GM12864 (cell line): ENCODE measurements around the gene NLRP4.
A peak's percentile ranks its signal among the peaks of the same experiment; 100 is the strongest.

ENCODE experiments used
- DNase-seq: peaks from one replicate; pipeline ENCODE4 v3.0.0-alpha.2; 2011; ENCODE audit warnings: low read depth
- H3K4me3 ChIP-seq: 2 replicates; pipeline ENCODE4 v1.5.1; 2011; ENCODE audit warnings: mild to moderate bottlenecking, low read depth, low read length, control low read depth
- TF ChIP-seq, protein P1 (sequence below): IDR thresholded peaks from 2 replicates; pipeline ENCODE4 v1.5.1; 2011; ENCODE audit warnings: low read depth, mild to moderate bottlenecking, moderate library complexity, low read length, control low read depth, inconsistent platforms; ENCODE audit errors: missing control alignments

The NLRP4 gene

DNA sequence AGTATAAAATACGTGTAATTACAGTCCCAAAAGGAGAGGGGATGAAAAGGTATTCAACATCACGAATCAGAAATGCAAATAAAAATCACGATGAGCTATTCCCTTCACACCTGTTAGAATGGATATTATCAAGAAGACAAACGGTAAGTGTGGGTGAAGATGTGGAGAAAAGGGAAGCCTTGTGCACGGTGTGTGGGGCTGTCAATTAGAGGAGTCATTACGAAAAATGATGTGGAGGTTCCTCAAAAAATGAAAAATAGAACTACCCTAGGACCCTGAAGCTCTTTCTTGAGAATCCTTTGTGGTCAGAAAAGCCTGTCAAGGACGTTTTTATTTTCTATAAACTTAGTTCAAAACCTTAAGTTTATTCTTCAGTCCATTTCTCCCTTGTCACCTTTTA is 23.9 kb upstream of the NLRP4 start:
- DNase-seq, result no peak
- TF ChIP-seq, protein P1, sequence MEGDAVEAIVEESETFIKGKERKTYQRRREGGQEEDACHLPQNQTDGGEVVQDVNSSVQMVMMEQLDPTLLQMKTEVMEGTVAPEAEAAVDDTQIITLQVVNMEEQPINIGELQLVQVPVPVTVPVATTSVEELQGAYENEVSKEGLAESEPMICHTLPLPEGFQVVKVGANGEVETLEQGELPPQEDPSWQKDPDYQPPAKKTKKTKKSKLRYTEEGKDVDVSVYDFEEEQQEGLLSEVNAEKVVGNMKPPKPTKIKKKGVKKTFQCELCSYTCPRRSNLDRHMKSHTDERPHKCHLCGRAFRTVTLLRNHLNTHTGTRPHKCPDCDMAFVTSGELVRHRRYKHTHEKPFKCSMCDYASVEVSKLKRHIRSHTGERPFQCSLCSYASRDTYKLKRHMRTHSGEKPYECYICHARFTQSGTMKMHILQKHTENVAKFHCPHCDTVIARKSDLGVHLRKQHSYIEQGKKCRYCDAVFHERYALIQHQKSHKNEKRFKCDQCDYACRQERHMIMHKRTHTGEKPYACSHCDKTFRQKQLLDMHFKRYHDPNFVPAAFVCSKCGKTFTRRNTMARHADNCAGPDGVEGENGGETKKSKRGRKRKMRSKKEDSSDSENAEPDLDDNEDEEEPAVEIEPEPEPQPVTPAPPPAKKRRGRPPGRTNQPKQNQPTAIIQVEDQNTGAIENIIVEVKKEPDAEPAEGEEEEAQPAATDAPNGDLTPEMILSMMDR, result no peak

DNA sequence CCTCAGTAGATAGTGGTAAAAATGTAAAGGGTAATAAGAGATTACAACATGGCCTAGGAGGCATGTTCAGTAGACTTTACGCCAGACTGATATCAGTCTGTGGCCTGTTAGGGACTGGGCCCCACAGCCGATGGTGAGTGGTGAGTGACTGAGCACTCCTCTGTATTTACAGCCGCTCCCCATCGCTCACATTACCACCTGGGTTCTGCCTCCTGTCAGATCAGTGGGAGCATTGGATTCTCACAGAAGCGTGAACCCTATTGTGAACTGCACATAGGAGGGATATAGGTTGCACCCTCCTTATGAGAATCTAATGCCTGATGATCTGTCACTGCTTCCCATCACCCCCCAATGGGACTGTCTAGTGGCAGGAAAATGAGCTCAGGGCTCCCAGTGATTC is 22.4 kb upstream of the NLRP4 start:
- no peak for DNase-seq
- TF ChIP-seq, protein P1, result no peak
- H3K4me3 ChIP-seq, result no peak overlapping the region

More for the DNA sequence above, 23.9 kb upstream of the NLRP4 start:
- no peak overlapping the region for H3K4me3 ChIP-seq

DNA sequence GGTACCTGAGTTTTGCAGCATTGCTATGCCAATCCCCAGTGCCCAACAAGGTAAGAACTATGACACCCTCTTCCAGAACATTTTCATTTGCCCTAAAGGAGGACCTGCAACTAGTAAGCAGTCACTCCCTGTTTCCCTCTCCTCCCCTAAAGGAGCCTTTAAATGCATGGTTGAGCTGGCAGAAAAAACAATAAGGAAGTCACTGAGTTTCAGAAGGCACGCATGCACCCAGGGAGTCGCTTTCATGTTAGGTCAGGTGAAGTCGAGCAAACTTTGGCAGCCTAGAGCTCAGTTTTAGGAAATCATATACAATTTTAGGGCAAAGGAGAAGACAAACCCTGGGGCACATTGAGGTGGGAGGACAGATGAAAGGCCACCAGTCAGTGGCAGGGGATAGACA is 16.3 kb upstream of the NLRP4 start:
- peak overlapping the region; percentile 5; the same call in 1 of the 2 replicates for H3K4me3 ChIP-seq
- DNase-seq, result no peak
- TF ChIP-seq, protein P1, result no peak

DNA sequence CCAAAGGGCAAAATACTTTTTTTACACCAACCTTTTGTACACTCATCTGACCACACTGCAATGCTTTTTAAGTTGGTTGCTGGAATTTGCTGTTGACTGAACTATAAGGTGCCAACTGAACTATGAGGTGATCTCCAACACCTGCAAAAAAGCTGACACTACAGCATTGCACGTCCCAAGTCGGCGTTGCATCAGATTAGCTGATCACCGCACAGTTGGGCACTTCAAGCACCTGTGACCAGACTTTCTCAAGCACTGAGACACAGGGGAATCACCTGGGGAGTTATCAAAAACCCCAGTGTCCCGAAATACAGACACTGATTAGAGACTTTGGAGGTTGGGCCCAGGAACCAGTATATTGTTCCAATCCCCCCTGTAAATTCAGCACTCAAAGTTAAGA is 5.7 kb upstream of the NLRP4 start:
- no peak overlapping the region for H3K4me3 ChIP-seq
- no peak for DNase-seq
- TF ChIP-seq, protein P1, result no peak

DNA sequence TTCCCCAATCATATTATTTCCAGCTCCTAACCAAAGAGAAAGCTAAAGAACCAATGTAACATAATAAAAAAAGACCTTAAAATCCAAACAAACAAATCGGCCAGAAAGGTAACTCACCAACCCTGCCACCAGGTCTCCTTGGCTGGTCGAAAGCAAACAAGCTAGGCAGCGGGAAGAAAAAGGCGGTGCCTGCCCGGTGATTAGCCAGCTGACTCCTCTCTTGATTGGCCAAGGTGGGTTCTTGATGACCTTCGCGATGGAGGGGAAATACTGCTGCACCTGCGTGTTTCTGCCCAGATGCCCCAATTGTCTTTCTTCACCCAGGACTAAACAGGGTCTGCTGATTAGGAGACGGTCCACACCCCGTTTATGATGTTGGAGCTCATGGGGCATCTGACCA is 4.5 kb upstream of the NLRP4 start, which contains the start of gene NLRP11:
Gene NLRP11, minus strand, starts transcription at position 154 of the 400 bp plus-strand sequence. CDS start 13,825 bp downstream, outside the sequence.
- TF ChIP-seq, protein P1, result no peak
- no peak for DNase-seq
- no peak within 1 kb of the TSS for H3K4me3 ChIP-seq

DNA sequence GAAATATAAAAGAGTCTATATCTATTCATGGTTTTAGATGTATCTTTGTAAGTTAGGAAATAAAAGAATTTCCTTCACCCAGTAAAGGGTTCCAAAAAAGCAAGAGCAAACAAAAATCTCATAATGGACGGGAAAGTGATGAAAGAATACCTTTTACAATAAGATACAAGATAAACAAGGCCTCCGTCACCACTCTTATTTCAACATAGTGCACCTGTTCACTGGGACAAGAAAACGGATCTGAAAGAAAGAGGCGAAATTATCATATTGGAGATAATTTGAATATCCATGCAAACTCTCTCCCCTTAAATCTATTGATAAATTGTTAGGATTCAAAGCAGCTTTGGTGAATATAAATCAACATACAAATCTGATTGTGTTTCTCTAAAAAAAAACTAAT is 3.7 kb upstream of the NLRP4 start:
- H3K4me3 ChIP-seq, result no peak overlapping the region
- no peak for DNase-seq
- TF ChIP-seq, protein P1, result no peak

DNA sequence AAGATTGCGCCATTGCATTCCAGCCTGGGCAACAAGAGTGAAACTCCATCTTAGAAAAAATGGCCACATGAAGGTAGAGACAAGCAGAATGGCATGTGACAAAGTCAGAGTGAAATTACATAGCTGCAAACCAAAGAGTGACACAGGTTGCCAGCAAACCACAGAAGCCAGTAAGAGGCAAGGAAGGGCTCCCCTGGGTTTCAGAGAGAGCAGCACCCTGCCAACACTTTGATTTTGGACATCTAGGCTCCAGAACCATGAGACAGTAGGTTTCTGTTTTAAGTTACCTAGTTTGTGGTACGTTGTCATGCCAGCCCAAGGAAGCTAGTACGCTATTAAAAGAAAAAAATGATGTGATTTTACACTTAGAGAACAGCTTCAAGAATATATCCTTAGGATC is 1.9 kb downstream of the NLRP4 start:
- no peak overlapping the region for H3K4me3 ChIP-seq
- no peak for DNase-seq
- TF ChIP-seq, protein P1, result no peak
